ENCODE data around the gene FBXO5. TPM values are rescaled to one million over a fixed set of nuclear protein-coding genes. Genes with fewer than 3 reads are reported as not detected.

Gene FBXO5
- total RNA-seq (2014; rRNA removed; shearing (Covaris generic)) (48.1 and 49.6 TPM in 2 replicates), polyA plus RNA-seq (2016; fragmentation: Nextera tagmentation; extraction: Ambion mirVana) (41.3 and 51.2 TPM in 2 replicates)
- long read RNA-seq, transcript FBXO5-201 (5 exons, 2,037 nt), result major isoform, 12 of 19 reads
- long read RNA-seq, partial matches to known transcripts, result 3 of 19 reads
- long read RNA-seq, other reads (novel, unspliced or antisense), result 0 of 19 reads

GRCh38 chr6:152982904-152983636, at the start of gene FBXO5:
Gene FBXO5, minus strand, starts transcription at chr6:152983041. Its CDS starts 82 bp downstream, at chr6:152982959.
- peak within 1 kb of the TSS; percentile 89 for H3K4me2 ChIP-seq
- H4K20me1 ChIP-seq (replicated peaks; ENCODE audit: insufficient read depth), result peaks cover 39% of the 10 kb centered on the region
- no peaks in the 10 kb centered on the region for H3F3A ChIP-seq (replicated peaks; ENCODE audit: low read depth)
- no peaks in the 10 kb centered on the region for H3K9me2 ChIP-seq (ENCODE audit: insufficient read depth)
- peak within 1 kb of the TSS; percentile 91 for H3K27ac ChIP-seq (ENCODE audit: low read depth)
- no peaks in the 10 kb centered on the region for H3K27me3 ChIP-seq (ENCODE audit: insufficient read depth)
- H3K4me3 Mint-ChIP-seq, result peak within 1 kb of the TSS; percentile 99
- H3K79me2 ChIP-seq (replicated peaks; ENCODE audit: insufficient read depth), result peaks cover 83% of the 10 kb centered on the region
- peak; percentile 86 for ATAC-seq
- DNase-seq (ENCODE audit: low spot score), result peak; percentile 97
- TF ChIP-seq POLR2AphosphoS5 (IDR thresholded peaks at IDR 0.05; ENCODE audit: low read depth) (peak; percentile 84), CREB1 (CRISPR knock-in tag; IDR thresholded peaks at IDR 0.05; ENCODE audit: low read depth) (0 out of 2 replicates have a peak, but pooled peaks have one; percentile 6)
- TF ChIP-seq, protein P1, sequence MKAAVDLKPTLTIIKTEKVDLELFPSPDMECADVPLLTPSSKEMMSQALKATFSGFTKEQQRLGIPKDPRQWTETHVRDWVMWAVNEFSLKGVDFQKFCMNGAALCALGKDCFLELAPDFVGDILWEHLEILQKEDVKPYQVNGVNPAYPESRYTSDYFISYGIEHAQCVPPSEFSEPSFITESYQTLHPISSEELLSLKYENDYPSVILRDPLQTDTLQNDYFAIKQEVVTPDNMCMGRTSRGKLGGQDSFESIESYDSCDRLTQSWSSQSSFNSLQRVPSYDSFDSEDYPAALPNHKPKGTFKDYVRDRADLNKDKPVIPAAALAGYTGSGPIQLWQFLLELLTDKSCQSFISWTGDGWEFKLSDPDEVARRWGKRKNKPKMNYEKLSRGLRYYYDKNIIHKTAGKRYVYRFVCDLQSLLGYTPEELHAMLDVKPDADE (IDR thresholded peaks at IDR 0.05), result no peak; the same call in 1 of the 2 replicates
- H3K4me1 Mint-ChIP-seq, result peaks cover 28% of the 10 kb centered on the region
- peak within 1 kb of the TSS; percentile 100 for H3K27ac Mint-ChIP-seq
- peaks cover 10% of the 10 kb centered on the region; the same call in 1 of the 2 replicates for H3K36me3 ChIP-seq (ENCODE audit: insufficient read depth)
- peak within 1 kb of the TSS; percentile 97 for H3K4me3 ChIP-seq
- no peaks in the 10 kb centered on the region for H3K9me3 Mint-ChIP-seq
- peaks cover 40% of the 10 kb centered on the region; the same call in 2 of the 3 replicates for H3K36me3 Mint-ChIP-seq (ENCODE audit: low read depth)
- H3K4me1 ChIP-seq (ENCODE audit: insufficient read depth), result peaks cover 38% of the 10 kb centered on the region
- peaks cover 12% of the 10 kb centered on the region for H3K27me3 Mint-ChIP-seq (ENCODE audit: insufficient read depth, low read depth, poor library complexity)
- peak within 1 kb of the TSS; percentile 5; the same call in 1 of the 2 replicates for H2AFZ ChIP-seq

- no peak for ATAC-seq
- H3K27ac Mint-ChIP-seq, result no peak overlapping the region
- Histone ChIP-seq H3F3A (replicated peaks; ENCODE audit: low read depth) (no peaks in the 10 kb centered on the region), H3K4me1 (ENCODE audit: insufficient read depth) (peaks cover 26% of the 10 kb centered on the region), H2AFZ (no peak overlapping the region), H3K27me3 (ENCODE audit: insufficient read depth) (no peaks in the 10 kb centered on the region), H3K9me2 (ENCODE audit: insufficient read depth) (no peaks in the 10 kb centered on the region), H3K4me2 (0 out of 2 replicates have a peak overlapping the region, but pooled peaks have one; percentile 44), H3K79me2 (replicated peaks; ENCODE audit: insufficient read depth) (no peaks in the 10 kb centered on the region), H4K20me1 (replicated peaks; ENCODE audit: insufficient read depth) (no peaks in the 10 kb centered on the region), H3K4me3 (no peak overlapping the region), H3K27ac (ENCODE audit: low read depth) (no peak overlapping the region), H3K36me3 (ENCODE audit: insufficient read depth) (no peaks in the 10 kb centered on the region)
- no peak for TF ChIP-seq CREB1 (CRISPR knock-in tag; IDR thresholded peaks at IDR 0.05; ENCODE audit: low read depth)
- no peak for TF ChIP-seq EZH2 (IDR thresholded peaks at IDR 0.05; ENCODE audit: low read depth, unreplicated experiment)
- peak in 1 of 2 experiments; percentile 60; a peak in 3 of 4 replicates for TF ChIP-seq CTCF (conservative IDR thresholded peaks at IDR 0.05; ENCODE audit: low read depth in 2 of 2)
- DNase-seq (ENCODE audit: low spot score), result peak; percentile 44
- no peaks in the 10 kb centered on the region for H3K9me3 Mint-ChIP-seq
- no peaks in the 10 kb centered on the region for H3K36me3 Mint-ChIP-seq (ENCODE audit: low read depth)
- H3K4me3 Mint-ChIP-seq, result no peak overlapping the region
- H3K4me1 Mint-ChIP-seq, result peaks cover 16% of the 10 kb centered on the region
- H3K27me3 Mint-ChIP-seq (ENCODE audit: insufficient read depth, low read depth, poor library complexity), result peaks cover 7% of the 10 kb centered on the region
Observed at GRCh38 chr6:153032255-153032882, 49.5 kb upstream of the FBXO5 start.
